GM06990 (cell line): ENCODE results near the gene TMEM82.

Experiments
- DNase-seq: peaks from one replicate; pipeline ENCODE4 v3.0.0-alpha.2; 2011; ENCODE audit not compliant: insufficient read length; ENCODE audit errors: extremely low read depth
- H3K27me3 ChIP-seq: replicated peaks from 2 replicates; pipeline ENCODE4 v1.6.0; 2011; ENCODE audit warnings: low read length; ENCODE audit not compliant: control insufficient read depth, insufficient read depth
- H3K36me3 ChIP-seq: 2 replicates; pipeline ENCODE4 v1.5.1; 2011; ENCODE audit warnings: low read length; ENCODE audit not compliant: control insufficient read depth, insufficient read depth
- H3K4me3 ChIP-seq: replicated peaks from 2 replicates; pipeline ENCODE4 v1.5.1; 2011; ENCODE audit warnings: low read depth, mild to moderate bottlenecking, control low read depth, low read length
- TF ChIP-seq, protein P1 (sequence below): IDR thresholded peaks from 2 replicates; pipeline ENCODE4 v1.5.1; 2011; ENCODE audit warnings: low read length, control low read depth, mild to moderate bottlenecking, inconsistent platforms; ENCODE audit not compliant: insufficient read depth, poor library complexity, severe bottlenecking

Gene TMEM82

DNA sequence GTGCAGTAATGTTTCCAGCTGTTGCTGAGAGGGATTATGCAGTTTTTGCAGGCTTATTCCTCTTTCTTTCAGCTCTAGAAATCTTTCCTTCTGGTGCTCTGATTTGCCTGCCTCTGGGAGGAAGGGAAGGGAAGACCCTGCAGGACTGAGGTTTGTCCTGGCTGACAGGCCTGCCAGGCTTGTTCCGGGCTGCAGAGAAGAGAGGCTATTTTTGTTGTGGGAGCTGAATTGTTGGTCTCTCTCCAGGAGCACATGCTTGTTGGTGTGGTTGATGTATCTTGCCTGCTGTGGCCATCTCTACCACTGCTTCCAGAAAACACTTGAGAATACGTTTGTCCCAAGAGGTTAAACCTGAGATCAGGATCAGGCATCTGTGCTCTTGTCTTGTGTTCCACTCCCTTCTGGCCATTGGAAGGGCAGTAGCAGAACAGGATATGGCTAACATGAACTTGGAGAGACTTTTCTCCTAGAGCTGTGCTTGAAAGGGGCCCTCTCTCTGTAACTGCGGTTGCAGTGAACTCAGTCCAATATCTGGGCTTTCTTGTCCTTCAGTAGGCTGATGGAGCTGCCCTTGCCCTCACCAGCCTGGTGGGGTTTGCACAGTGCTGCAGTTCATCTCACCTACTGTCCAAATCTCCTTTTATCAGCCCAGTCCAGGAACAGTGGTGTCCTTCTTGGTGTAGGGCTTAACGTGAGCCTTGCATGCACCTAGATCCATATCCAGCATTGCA, 27.7 kb upstream of the TMEM82 start:
- no peaks in the 10 kb centered on the region for H3K27me3 ChIP-seq
- no peak for DNase-seq
- peaks cover 22% of the 10 kb centered on the region for H3K36me3 ChIP-seq
- no peak overlapping the region for H3K4me3 ChIP-seq
- TF ChIP-seq, protein P1, sequence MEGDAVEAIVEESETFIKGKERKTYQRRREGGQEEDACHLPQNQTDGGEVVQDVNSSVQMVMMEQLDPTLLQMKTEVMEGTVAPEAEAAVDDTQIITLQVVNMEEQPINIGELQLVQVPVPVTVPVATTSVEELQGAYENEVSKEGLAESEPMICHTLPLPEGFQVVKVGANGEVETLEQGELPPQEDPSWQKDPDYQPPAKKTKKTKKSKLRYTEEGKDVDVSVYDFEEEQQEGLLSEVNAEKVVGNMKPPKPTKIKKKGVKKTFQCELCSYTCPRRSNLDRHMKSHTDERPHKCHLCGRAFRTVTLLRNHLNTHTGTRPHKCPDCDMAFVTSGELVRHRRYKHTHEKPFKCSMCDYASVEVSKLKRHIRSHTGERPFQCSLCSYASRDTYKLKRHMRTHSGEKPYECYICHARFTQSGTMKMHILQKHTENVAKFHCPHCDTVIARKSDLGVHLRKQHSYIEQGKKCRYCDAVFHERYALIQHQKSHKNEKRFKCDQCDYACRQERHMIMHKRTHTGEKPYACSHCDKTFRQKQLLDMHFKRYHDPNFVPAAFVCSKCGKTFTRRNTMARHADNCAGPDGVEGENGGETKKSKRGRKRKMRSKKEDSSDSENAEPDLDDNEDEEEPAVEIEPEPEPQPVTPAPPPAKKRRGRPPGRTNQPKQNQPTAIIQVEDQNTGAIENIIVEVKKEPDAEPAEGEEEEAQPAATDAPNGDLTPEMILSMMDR = no peak

DNA sequence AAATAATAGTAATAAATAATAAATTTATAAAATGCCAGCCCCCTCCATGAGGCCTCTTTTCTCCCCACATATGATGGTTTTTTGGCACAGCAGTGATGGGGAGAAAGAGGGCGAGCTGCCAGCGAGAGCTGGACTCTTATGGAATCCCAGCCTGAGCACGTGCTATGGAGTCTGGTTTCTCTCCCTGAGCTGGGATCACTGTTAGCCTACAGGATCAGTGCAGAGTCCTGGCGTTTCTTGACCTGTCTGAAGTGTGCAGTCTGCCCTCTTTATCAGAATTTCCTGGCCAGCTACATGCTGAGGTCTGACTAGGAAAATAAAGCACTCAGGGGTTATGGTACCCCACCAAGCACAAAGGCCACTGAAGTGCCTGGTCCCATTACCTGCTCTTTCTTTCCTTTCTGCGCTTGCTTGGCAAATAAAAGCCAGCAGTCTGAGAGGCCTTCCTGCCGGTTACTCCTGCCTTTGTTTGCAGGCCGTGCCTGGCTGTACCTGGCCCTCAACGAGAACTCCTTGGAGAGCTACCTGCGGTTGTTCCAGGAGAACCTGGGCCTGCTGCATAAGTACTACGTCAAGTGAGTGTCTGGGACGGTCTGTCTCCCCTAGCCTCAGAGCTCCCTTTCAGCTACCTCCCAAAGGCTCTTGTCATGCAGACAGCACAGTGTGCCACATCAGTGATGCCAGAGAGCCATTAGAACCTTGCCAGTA, 24.7 kb upstream of the TMEM82 start:
- no peak for DNase-seq
- TF ChIP-seq, protein P1 = no peak
- H3K27me3 ChIP-seq = no peaks in the 10 kb centered on the region
- H3K4me3 ChIP-seq = no peak overlapping the region
- peaks cover 39% of the 10 kb centered on the region for H3K36me3 ChIP-seq

GRCh38 chr1:15718199-15718601, 24.1 kb upstream of the TMEM82 start:
- no peak for DNase-seq
- H3K27me3 ChIP-seq = no peaks in the 10 kb centered on the region
- TF ChIP-seq, protein P1 = no peak
- H3K36me3 ChIP-seq = peaks cover 44% of the 10 kb centered on the region
- H3K4me3 ChIP-seq = no peak overlapping the region

DNA sequence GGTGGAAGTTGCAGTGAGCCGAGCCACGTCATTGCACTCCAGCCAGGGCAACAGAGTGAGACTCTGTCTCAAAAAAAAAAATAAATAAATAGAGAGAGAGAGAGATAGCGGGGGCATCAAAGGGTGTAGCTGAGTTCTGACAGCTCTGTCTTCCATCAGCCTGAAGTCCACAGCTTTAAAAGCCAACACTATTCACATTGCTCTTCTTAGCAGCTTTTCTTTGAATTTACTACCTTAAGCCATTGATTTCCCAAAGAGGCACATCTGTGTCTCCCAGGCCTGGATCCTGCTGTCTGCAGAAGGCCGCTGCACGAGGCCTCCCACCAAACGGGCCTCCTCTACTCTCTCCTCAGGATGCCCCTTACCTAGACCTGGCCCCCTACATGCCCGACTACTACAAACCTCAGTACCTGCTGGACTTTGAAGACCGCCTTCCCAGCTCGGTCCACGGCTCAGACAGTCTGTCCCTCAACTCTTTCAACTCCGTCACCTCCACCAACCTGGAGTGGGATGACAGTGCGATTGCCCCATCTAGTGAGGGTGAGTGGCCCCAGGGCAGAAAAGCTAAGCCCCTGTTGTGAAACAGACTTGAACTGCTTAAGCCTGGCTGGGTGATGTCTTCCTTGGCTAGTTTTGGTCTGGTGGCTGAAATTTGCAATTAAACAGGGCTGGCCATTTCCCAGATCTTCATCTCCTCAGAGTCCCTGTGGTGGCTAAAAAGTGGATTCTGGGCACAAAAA, 22.7 kb upstream of the TMEM82 start:
- H3K36me3 ChIP-seq = peaks cover 48% of the 10 kb centered on the region
- H3K27me3 ChIP-seq = no peaks in the 10 kb centered on the region
- no peak overlapping the region for H3K4me3 ChIP-seq
- no peak for DNase-seq
- TF ChIP-seq, protein P1 = no peak

- TF ChIP-seq, protein P1 = no peak
- Histone ChIP-seq H3K36me3 (peaks cover 58% of the 10 kb centered on the region), H3K27me3 (no peaks in the 10 kb centered on the region), H3K4me3 (no peak overlapping the region)
- DNase-seq = no peak
Observed at GRCh38 chr1:15720861-15721260, 21.4 kb upstream of the TMEM82 start.
